Hematopoietic multipotent progenitor cell treated with erythropoietin and hydrocortisone succinate and interleukin-3 and kit ligand, for 17 days (in vitro differentiated cells): ENCODE measurements around the gene INO80C.

Experiments used
- DNase-seq: peaks from one replicate; pipeline ENCODE4 v3.0.0-alpha.2; 2015; ENCODE audit warnings: low spot score

INO80C gene

GRCh38 chr18:35424356-35424755 is 73.4 kb downstream of the INO80C start:
- DNase-seq: no peak

- DNase-seq: no peak
Measured at GRCh38 chr18:35422237-35422636, 75.5 kb downstream of the INO80C start.

- DNase-seq: no peak
Measured at GRCh38 chr18:35418610-35419009, 79.2 kb downstream of the INO80C start.
